Measurements from ENCODE around the gene KAZN. TPM values are rescaled to one million over a fixed set of nuclear protein-coding genes. Genes with fewer than 3 reads are reported as not detected.

Gene KAZN
- total and polyA plus RNA-seq, 2 donors from 2014 or later, result 17.4 to 60.8 TPM

GRCh38 chr1:14988636-14989035 is 390.2 kb downstream of the KAZN start:
- no peak overlapping the region for H3K9ac ChIP-seq (ENCODE audit: low read length in 3 of 3)
- H3K9me3 ChIP-seq (ENCODE audit: control insufficient read depth in 2 of 3, insufficient read depth in 1 of 3, low read length in 3 of 3), result no peaks in the 10 kb centered on the region
- TF ChIP-seq CTCF (IDR thresholded peaks at IDR 0.05; ENCODE audit: borderline replicate concordance, extremely low read depth, insufficient read depth), result no peak
- H3K27me3 ChIP-seq (ENCODE audit: control insufficient read depth, insufficient read depth, low read length), result no peaks in the 10 kb centered on the region
- no peak overlapping the region for H3K27ac ChIP-seq (ENCODE audit: low read depth in 2 of 2, low read length in 2 of 2)
- DNase-seq (no peak), FAIRE-seq (no peak)
- no peaks in the 10 kb centered on the region for H3K36me3 ChIP-seq (ENCODE audit: control insufficient read depth in 2 of 3, insufficient read depth in 3 of 3, low read length in 3 of 3)
- intact Hi-C loops (cut with DNase I), result no loop called here
- H3K4me3 ChIP-seq (ENCODE audit: low read length in 3 of 3), result no peak overlapping the region
- peaks cover 0 to 2% (median 0%) of the 10 kb centered on the region in 3 donors for H3K4me1 ChIP-seq (ENCODE audit: control insufficient read depth in 2 of 3, insufficient read depth in 2 of 3, low read depth in 1 of 3, low read length in 3 of 3)

GRCh38 chr1:14989931-14990728 is 391.6 kb downstream of the KAZN start:
- FAIRE-seq, result no peak
- intact Hi-C loops (cut with DNase I), result no loop called here
- Histone ChIP-seq H3K9me3 (ENCODE audit: control insufficient read depth in 2 of 3, insufficient read depth in 1 of 3, low read length in 3 of 3) (no peaks in the 10 kb centered on the region), H3K4me3 (ENCODE audit: low read length in 3 of 3) (no peak overlapping the region), H3K4me1 (ENCODE audit: control insufficient read depth in 2 of 3, insufficient read depth in 2 of 3, low read depth in 1 of 3, low read length in 3 of 3) (peaks cover 0 to 14% (median 11%) of the 10 kb centered on the region in 3 donors), H3K36me3 (ENCODE audit: control insufficient read depth in 2 of 3, insufficient read depth in 3 of 3, low read length in 3 of 3) (no peaks in the 10 kb centered on the region), H3K9ac (ENCODE audit: low read length in 3 of 3) (no peak overlapping the region), H3K27ac (ENCODE audit: low read depth in 2 of 2, low read length in 2 of 2) (no peak overlapping the region), H3K27me3 (ENCODE audit: control insufficient read depth, insufficient read depth, low read length) (no peaks in the 10 kb centered on the region)
- DNase-seq, result no peak
- no peak for TF ChIP-seq CTCF (IDR thresholded peaks at IDR 0.05; ENCODE audit: borderline replicate concordance, extremely low read depth, insufficient read depth)

GRCh38 chr1:14993414-14993813 is 394.9 kb downstream of the KAZN start:
- Histone ChIP-seq H3K4me1 (ENCODE audit: control insufficient read depth in 2 of 3, insufficient read depth in 2 of 3, low read depth in 1 of 3, low read length in 3 of 3) (peaks cover 0 to 31% (median 26%) of the 10 kb centered on the region in 3 donors), H3K27me3 (ENCODE audit: control insufficient read depth, insufficient read depth, low read length) (no peaks in the 10 kb centered on the region), H3K9me3 (ENCODE audit: control insufficient read depth in 2 of 3, insufficient read depth in 1 of 3, low read length in 3 of 3) (no peaks in the 10 kb centered on the region), H3K36me3 (ENCODE audit: control insufficient read depth in 2 of 3, insufficient read depth in 3 of 3, low read length in 3 of 3) (no peaks in the 10 kb centered on the region), H3K4me3 (ENCODE audit: low read length in 3 of 3) (no peak overlapping the region), H3K27ac (ENCODE audit: low read depth in 2 of 2, low read length in 2 of 2) (no peak overlapping the region), H3K9ac (ENCODE audit: low read length in 3 of 3) (no peak overlapping the region)
- DNase-seq, result no peak
- FAIRE-seq, result no peak
- no peak for TF ChIP-seq CTCF (IDR thresholded peaks at IDR 0.05; ENCODE audit: borderline replicate concordance, extremely low read depth, insufficient read depth)
- intact Hi-C loops (cut with DNase I), result no loop called here

Data from kidney (tissue), 14 donors.